ENCODE results near the gene MTIF2.

GRCh38 chr2:55232084-55232862 lies 36.8 kb downstream of the MTIF2 start, which contains the start of the genes CLHC1 and RPS27A:
- TF ChIP-seq EZH2 (IDR thresholded peaks at IDR 0.05), result no peak
- peak; percentile 93 for TF ChIP-seq POLR2AphosphoS5 (IDR thresholded peaks at IDR 0.05; ENCODE audit: borderline replicate concordance, low read depth, low read length)
- peak; percentile 80 for TF ChIP-seq FOXP2 (optimal IDR thresholded peaks at IDR 0.05; ENCODE audit: control extremely low read depth, extremely low read length, insufficient read depth)

Measured in SK-N-MC (cell line).